NCI-H524 treated with DMSO at 0.1 percent for 48 hours (cell line): ENCODE results near the gene PITX2.

ENCODE experiments used
- DNase-seq: peaks from one replicate; lab custom pipeline; 2025; lab: John Stamatoyannopoulos, UW

PITX2 gene

DNA sequence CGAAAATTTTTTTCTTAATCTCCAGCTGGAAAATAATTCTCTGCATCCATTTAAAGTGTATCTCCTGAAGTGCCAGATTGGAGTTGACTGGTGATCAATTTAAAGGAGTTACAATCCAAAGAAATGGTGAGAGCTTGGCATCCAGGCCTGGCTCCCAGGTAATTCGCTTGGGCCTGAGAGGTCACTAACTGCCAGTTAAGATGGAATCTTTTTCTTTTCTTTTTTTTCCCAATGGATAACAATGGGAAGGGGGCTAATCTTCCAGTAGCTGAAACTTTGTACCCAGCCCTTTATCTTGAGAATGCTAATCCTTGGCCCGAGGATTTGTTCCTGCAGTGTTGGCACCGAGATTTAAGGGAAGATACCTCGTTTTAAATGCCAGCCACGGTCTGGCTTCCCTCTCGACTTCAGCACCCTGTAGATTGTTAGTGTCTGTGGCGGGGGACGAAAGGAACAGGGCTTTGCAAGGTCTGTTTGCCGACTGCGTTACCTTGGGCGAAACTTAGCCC, 13.3 kb upstream of the PITX2 start:
- no peak for DNase-seq

DNA sequence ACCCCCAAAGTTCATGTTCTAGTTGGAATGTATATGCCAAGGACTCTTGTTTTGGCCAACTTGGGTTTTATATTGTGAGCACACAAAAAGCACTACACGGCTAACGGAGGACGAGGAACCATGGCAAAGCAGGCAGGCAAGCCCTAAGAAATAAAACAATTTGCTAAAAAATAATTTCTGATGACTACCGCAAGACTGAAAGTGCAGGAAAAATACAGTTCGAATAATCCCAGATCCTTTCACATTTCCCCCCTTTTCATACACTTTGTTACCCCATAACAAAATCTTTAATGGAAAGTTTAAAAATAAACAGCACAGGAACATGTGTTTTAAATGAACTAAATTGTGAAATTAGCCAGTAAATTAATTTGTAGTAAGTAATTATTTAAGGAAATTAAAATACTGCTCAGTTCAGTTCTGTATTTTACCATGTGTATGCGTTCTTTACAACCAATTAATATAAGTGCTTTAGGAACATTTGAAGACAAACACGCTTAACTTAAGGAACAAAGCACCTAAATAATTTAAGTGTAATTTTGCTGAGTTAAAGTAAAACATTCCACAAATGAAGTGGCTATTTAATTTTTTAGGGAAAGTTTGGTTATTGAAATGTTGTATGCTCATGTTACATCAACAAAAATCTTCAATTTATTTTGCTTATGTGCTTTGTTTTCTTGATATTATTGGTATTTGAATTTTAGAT, 12.4 kb upstream of the PITX2 start:
- DNase-seq: no peak

DNA sequence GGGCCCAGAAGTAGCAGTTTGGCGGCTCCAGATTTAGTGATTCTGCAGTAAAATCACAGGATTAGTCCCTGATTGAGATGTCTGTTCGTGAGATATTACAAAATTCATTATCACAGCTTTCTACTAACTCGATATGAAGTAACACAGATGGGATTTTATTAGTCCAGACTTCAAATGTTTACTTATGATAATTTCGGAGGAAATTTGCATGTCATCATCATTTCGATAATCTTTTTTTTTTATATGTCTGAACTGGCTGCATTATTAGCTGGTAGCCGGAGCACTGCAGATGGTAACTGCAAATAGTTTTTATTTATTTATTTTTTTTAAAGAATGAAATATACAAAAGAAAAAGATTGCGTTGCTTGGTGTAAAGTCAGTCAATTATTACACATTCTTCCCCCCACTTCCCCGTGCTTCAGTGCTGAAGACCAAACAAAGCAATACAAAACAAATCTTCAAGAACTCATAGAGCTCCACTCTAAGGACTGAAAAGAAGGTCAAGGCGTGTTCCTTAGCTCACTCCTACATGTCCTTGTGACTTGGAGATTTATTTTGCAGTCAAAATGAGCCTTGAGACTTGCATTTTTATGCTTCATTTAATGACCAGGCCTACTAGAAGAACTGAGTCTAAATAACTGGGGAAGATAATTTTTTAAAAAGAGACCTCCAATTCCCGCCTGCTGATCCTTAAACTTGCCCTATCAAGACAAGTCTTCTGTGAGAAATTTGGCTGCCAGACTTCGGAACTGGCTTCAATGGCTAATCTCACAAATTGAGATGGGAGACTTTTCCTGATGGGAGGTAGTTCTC, 11.7 kb upstream of the PITX2 start:
- no peak for DNase-seq

DNA sequence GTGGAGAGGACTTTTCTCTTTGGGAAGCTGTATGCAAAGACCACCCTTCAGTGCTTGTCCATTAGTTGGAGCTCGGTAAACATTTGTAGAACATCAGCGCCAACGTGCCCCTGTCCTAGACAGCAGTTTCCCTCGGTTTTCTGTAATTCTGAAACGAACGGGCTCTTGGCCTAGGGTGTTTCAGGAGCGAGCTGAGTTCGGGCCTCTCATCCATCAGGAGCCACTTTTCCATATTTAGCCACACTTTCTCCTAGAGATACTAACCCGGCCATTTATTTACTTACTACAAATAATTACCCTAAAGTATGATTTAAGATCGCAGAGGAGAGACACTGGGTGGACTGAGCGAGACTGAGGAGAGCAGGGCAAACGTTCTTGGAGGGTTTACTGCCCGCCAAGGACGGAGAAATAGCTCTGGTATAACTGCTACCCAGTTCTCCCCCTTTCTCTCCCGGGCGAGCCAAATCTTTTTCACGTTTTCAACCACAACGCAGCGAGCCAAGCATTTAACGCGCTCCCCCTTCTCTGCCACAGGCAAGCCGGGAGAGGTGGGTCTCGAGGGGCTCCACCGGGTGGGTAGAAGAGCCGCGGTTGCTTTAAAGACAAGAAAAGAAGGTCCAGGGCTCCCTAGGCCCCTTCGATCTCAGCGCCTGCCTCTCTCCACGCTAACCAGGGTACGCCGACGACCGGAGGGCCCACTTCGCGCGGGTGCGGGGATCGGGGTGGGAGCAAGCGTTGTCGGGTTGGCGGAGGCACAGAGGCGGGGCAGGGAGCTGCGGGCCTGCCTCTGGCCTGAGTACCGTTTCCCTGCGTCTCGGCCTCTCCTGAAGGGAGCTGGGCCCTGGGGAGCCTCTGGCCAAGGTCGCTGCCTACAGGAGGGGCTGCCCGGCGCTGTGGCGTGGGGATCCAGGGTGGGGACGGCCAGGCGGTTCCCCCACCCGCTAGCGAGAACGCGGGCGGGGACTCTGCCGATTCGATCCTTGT, 10.8 kb upstream of the PITX2 start:
- DNase-seq: no peak

DNA sequence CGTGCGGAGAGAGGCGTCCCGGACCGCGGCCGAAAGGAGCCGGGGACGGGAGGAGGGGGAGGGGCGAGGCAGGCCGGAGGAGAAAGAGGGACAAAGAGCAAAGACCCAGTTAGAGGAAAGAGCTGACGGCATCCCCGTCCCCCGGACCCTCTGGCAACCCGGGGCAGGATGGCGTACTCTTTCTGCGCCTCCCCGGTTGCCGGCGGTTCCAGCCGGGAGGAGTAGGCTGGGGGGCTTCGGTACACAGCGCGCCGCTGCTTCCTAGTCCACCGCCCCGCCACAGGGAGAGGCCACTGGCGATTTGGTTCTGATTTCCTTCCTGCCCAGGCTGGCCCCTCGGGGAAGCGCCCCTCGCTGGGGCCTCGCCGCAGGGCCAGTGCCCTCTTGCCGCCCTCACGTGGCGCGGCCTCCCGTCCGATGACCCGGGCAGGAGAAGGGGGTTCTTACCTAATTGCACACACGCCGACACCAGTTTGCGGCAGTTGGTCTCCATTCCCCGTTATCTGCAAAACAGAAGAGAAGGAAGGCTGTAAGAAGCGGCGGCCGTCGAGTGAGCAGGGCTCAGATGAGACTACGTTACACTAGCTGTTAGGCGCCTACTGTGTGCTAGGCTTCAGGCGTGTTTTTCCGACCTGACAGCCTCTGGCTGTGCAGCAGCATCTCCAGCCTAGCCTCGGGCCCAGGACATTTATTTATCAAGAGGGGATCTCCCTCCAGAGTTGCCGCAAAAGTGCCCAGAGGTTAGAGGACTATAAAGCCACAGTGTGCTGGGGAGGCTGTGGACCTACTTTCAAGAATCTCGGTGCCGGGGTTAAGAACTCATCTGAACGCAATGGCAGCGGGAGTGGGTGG, 9.9 kb upstream of the PITX2 start:
- no peak for DNase-seq

DNA sequence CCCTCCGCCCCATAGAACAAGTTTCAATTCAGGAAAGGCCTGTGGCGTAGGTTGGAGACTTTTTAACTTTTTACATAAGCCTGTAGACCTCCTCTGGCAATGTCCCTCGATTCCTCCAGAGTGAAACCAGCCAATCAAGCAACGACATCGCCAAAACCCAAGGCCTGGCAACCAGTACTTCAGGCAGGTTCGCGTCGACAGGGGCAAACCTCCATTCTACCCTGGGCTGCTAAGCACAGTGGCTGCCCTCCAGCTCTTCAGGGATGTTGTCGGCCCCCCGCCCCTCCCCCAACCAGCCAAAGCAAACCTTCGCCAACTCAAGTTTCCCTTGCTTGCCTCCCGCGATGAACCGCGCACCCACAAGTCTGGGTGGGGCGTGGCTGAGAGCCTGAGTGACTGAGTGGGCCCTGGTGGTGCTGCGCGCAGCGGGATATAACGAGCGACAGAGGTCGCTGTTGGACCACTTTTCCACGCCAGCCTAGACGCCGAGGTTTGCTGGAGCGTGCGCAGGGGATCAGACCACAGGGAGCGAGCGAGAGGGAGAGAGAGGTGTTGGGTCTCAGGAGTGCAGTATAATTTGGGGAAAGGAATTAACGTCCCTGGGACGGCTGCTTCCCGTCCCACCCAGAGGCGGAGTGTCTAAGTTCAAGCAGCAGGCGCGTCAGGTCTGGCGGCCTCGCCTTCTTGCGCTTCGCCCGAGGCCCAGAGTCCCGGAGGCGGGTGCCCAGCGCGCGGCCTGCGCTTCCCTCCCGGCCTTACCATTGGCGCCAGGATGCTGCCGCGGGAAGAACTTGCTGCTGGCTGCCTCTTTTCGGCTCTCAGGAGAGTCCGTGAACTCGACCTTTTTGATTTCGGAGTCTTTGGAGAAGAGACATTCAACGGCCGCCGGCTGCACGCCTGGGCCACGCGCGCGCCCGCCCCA, 9.0 kb upstream of the PITX2 start:
- peak; percentile 5 for DNase-seq

DNA sequence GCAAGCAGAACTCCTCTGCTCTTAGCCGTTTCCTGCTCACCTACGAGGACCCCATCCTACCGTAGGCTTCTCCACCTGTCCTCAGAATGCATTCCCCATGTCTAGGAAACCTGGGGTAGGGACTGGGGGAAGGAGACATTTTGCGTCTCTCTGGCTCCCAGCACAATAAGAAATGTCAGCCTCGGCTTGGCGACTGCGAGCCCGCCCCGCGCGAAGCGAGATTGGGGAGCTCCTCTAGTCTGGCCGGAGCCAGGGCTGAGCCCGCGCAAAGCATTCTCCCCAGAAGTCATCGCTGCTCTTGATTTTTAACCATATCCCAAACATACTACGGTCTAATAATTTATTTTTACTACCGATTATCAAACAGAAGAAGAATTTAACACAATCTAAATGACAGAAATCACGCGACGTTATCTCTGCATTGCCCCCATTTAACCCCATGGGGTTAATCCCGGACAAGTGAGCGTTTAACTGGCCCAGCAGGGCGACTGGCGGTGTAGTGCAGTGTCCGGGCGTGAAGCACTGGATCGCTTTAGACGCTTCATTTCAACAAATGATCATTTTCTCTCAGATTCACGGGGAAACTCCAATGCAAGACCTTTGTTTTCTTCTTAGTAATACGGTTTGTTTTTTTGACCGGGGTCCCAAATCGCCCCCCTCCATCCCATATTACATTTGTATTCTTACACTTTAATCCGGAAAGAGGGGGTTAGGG, 8.0 kb upstream of the PITX2 start:
- DNase-seq: no peak

DNA sequence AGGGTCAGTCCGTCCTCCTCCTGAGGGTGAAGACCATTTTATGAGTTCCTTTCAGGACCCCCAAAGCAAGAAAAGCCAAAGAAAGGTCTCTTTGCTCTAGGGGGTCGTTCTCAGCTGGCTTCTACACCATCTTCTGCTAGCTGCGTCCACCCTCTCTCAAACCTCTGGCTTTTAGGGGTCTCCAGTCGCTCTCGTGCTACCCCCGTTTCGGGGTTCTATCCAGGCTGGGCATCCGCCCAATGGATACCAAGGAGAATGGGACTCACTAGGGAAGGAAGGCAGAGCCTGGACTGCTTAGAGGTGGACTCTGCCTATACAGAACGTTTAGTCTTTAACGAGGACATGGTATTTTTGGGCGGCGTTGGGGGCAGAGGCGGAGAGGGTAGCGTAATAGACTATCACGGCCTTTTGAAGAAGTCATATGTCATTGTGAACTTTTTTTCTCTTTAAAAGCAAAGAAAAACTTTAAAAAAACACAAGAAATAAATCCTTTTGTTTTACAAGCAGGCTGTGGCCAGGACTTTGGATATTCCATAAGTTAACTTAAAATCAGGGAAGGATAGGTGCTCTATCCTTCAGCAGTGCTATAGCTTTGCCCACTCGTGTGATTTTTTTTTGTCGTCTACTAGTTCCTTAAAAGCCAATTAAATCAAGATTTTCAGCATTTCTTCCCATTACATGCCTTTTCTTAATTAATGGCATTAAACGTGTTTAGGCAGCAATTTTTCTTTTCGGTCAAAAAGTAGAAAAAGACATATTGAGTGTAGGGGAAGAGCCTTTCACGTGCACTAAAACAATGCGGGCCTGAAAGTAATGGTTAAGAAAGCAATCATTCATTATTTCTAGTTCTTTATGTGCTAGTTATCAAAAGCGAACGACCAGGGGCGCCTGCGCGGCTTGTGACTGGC, 7.2 kb upstream of the PITX2 start:
- no peak for DNase-seq

DNA sequence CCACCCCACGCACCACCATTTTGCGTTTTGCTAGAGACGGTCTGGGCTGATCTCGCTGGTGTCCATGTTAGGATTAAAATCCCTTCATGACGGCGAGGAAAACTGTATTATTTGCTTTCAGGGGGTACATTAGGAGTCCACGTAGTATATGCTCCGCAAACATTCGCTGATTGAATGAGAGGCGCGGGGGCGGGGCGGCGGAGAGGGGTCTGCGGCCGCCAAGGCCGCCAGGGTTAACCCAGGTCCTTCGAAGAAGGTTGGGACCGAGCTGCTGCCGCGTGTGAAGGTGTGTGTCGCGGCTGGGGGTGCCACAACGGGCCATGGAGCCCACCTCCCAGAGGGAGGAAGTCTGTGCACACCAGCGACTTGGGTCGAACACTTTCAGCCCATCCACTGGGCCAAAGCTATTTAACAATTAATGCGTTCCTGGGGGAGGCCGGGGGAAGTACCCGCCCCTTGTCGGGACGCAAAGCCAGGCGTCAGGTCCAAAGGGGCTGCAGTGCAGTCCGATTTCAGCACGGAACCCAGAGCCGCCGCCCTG, 6.4 kb upstream of the PITX2 start:
- no peak for DNase-seq

DNA sequence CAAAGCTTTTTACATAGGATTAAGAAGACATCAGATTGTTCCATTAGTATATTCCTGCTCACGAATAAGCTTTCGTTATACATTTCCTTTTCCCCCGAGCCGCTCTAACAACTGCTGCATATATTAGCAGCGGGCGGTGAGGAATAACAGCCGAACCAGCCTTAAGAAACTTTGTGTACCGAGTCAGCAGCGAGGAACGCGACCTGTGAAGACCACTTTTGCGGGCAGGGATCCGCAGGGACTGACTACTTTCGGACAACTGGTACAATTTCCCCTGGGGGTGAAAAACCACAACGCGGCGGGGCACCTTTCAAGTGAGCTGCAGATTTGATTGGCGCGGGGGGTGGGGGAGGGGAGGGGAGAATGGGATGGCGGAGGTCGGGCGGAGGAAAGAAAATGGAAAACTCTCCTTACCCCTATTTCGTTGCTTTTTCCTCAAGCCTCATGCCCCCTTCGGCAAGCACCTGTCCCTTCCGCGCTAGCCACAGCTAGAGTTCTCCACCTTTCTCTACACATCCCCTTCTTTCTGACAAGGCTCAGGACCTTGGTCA, 5.9 kb upstream of the PITX2 start:
- no peak for DNase-seq

DNA sequence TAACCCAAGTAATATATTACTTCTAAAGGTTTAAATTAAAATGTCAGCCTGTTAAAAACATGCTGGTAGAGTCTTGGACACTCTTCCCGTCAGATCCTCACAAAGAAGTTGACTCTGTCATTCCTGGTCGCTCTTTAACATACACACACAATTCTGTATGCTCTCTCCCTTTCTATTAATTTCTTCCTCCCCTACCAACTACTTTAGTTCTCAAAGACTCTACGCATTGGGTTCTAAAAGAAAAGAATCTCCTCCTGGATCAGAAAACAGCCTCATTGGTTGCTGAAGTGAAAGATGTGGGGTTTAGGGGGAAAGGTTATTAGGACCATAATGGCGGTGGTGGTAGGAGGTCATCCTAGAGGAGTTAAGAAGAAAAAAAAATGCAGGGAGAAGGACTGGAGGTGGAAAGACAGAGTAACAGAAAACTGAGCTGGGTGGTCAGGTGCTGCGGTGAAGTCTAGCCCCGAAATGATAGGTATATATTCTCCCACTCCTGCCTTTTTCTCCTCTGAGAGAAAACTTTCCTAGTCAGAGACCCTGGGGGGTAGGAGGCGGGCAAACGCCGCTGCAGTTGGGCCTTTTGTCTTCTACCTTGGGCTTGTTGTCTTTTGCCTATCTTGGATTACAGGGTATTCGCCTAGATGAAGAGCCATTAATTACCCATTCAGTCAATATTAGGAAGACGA, 5.2 kb upstream of the PITX2 start:
- DNase-seq: no peak

DNA sequence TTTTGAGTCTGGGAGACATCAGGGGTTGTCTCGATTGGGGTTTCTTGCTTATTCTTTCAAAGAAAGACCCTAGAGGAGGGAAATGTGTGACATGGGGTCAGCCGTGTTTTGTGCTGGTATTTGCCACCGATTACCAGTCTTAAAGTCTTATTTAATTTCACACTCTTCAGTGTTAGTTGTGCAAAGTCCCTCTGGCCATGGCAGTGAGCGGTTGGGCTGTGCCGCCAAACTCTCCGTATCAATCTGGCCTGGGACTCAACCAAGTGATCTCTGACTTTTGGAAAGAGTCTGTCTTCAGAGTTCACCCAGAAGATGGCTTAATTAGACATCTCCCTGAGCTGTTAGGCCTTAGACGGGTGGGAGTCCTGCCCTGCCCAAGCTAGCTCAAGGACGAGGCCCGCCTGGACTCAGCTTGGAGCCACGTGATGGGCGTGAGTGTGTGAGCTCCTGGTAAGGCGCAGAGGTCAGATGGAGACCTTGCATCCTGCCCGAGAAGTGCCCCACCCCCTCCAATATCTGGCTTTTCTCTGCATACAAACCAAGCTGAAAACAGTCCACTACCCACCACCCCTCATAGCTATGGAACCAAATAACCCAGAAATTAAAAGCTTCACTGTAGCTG, 3.8 kb upstream of the PITX2 start:
- DNase-seq: no peak

DNA sequence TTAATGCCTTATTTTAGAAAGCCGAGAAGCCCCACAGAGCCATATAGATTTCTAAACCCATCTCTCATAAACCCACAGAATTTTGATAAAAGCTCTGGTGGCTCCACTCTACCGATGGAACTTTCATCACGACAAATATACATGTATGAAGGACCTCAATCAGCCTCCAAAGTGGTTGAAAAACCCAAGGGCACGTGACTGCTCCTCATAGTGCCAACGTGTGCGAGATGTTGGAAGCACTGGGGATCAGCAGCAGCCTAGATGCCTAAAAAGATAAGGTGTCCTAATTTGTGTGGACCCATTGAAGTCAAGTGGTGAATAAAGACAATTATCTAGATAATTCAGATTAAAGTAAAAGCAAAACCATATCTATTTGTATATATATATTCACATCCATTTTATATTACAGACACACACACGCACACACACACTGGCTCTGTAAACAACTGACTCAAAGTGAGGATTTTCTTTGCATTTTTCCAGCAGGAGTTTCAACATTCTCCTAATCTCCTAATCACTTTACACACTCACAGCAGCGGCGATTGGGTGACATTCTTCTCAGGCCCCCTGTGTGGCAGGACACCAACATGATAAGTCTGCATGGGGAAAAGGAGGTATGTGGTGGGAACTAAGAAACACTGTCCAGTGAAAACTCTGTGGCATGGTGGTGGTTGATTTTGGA, 2.8 kb upstream of the PITX2 start:
- no peak for DNase-seq

DNA sequence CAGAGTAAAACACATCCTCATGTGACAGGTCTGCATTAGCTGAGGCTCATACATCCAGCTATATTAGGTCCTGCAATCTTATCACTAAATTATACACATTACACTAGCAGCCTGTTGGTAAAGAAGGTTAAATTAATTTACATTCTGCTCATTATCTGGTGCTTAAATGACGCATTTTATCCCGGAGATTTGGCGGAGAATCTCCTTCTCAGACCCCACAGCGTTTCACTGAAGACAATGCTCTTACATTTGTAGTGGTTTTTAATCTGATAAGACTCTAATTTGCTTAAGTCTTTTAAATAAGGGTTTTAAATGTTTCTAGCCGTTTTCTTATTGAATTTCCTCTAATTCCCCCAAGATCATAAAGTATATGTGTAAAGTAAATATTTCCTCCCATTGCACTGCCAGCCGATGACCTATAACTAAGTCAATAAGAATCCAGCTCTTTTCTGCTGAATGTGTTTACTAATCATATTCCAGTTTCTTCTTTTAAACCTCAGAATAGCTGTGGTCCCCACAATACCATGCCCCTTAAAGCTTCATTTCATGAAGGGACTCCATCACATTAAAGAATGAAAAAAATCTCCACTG, 2.1 kb upstream of the PITX2 start:
- no peak for DNase-seq

DNA sequence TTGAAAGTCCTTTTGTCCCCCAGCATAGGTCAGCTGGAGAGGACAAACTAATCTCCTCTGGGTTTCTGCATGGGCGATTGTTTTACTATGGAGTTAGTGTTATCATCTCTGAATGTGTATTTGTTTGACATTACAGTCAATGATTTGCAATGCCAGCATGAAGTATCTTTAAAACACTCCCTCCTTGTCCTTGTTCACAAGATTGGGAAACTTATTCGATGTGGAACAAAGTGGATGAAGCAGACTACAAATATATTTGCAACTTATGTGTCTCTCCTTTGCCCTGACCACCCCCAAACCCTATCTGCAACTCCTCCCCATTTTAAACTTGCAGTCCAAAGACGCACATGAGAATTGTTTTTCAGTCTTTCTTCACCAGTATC, 1.5 kb upstream of the PITX2 start:
- no peak for DNase-seq
